Keratinocyte (primary cell): ENCODE results near the gene HIGD2A.

Experiments used
- EZH2 ChIP-seq: IDR thresholded peaks from one replicate; pipeline ENCODE4 v1.6.1; 2012; ENCODE audit warnings: inconsistent platforms, mild to moderate bottlenecking, low read length, moderate library complexity
- TF ChIP-seq, protein P1 (sequence below), 3 experiments: IDR thresholded peaks in 1 of 3; conservative IDR thresholded peaks in 1 of 3; optimal IDR thresholded peaks in 1 of 3; 2 replicates in 2 of 3; 3 replicates in 1 of 3; pipeline versions ENCODE3 to v1.5.1; 2011; ENCODE audit warnings: low read length in 3 of 3, mild to moderate bottlenecking in 3 of 3, moderate library complexity in 2 of 3, control low read depth in 1 of 3, inconsistent platforms in 1 of 3; ENCODE audit not compliant: insufficient read depth in 2 of 3; ENCODE audit errors: extremely low read depth in 1 of 3

DNA sequence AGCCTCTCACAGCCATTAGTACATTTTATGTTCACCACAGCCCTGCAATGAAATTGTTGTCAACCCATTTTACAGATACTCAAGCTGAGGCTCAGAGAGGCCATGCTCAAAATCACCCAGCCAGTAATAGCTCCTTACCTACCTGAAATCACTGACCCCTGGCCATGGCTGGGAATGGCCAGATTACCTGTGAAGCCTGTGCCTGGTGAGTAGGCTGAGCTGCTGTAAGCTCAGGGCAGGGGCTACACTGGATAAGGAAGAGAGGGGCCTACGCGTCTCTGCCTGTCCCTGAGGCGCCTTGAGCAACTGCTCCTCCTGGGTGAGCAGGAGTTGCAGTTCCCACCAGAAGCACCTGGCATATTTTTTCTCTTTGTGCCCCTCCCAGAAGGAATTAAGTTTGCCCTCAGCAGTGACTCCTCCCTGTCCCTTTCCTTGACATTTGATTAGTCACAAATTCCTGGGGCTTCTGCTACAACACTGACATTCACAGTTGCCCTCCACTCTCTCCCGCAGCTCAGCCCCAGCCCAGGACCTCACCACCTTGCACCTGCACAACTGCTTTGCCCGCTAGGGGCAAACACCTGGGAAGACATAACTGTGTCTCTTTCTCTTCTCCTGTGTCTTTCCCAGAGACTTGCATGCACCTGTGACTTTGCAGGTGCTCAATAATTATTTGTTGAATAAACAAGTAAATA is 22.1 kb downstream of the HIGD2A start:
- TF ChIP-seq, protein P1, sequence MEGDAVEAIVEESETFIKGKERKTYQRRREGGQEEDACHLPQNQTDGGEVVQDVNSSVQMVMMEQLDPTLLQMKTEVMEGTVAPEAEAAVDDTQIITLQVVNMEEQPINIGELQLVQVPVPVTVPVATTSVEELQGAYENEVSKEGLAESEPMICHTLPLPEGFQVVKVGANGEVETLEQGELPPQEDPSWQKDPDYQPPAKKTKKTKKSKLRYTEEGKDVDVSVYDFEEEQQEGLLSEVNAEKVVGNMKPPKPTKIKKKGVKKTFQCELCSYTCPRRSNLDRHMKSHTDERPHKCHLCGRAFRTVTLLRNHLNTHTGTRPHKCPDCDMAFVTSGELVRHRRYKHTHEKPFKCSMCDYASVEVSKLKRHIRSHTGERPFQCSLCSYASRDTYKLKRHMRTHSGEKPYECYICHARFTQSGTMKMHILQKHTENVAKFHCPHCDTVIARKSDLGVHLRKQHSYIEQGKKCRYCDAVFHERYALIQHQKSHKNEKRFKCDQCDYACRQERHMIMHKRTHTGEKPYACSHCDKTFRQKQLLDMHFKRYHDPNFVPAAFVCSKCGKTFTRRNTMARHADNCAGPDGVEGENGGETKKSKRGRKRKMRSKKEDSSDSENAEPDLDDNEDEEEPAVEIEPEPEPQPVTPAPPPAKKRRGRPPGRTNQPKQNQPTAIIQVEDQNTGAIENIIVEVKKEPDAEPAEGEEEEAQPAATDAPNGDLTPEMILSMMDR (optimal IDR thresholded peaks at IDR 0.05 in 1 of 3, IDR thresholded peaks at IDR 0.05 in 1 of 3, conservative IDR thresholded peaks at IDR 0.05 in 1 of 3; ENCODE audit: extremely low read depth in 1 of 3, insufficient read depth in 2 of 3, low read length in 3 of 3), result peak; percentile 53 to 68 (median 67)
- no peak for TF ChIP-seq EZH2
